HG03342 (cell line): ENCODE data around the gene ELMO2.

ENCODE experiments used
- ATAC-seq: cut with Tn5 transposase; IDR thresholded peaks from one replicate; pipeline ENCODE4 v1.9.1; 2021; ENCODE audit warnings: mild to moderate bottlenecking, moderate library complexity; ENCODE audit not compliant: unreplicated experiment

Gene ELMO2

GRCh38 chr20:46353500-46354206 is 52.8 kb downstream of the ELMO2 start:
- no peak for ATAC-seq

GRCh38 chr20:46352370-46352938 is 54.0 kb downstream of the ELMO2 start:
- ATAC-seq, result no peak

- ATAC-seq, result no peak
Measured at GRCh38 chr20:46351357-46352058, 54.9 kb downstream of the ELMO2 start.

- no peak for ATAC-seq
Measured at GRCh38 chr20:46350986-46351267, 55.5 kb downstream of the ELMO2 start.

- ATAC-seq, result peak; percentile 69
Measured at GRCh38 chr20:46350201-46350985, 56.0 kb downstream of the ELMO2 start.

- ATAC-seq, result no peak
Measured at GRCh38 chr20:46349742-46350056, 56.7 kb downstream of the ELMO2 start.

GRCh38 chr20:46349035-46349741 is 57.2 kb downstream of the ELMO2 start:
- ATAC-seq, result no peak

GRCh38 chr20:46347841-46348803 is 58.3 kb downstream of the ELMO2 start:
- no peak for ATAC-seq

- ATAC-seq, result no peak
Measured at GRCh38 chr20:46346770-46347169, 59.6 kb downstream of the ELMO2 start.

GRCh38 chr20:46344488-46345162 is 61.8 kb downstream of the ELMO2 start:
- no peak for ATAC-seq

GRCh38 chr20:46343975-46344357 is 62.4 kb downstream of the ELMO2 start:
- ATAC-seq, result no peak

- no peak for ATAC-seq
Measured at GRCh38 chr20:46343348-46343974, 63.0 kb downstream of the ELMO2 start.

GRCh38 chr20:46342451-46343347 is 63.7 kb downstream of the ELMO2 start:
- no peak for ATAC-seq

- no peak for ATAC-seq
Measured at GRCh38 chr20:46342010-46342378, 64.4 kb downstream of the ELMO2 start.

GRCh38 chr20:46341074-46342009 is 65.1 kb downstream of the ELMO2 start:
- no peak for ATAC-seq

GRCh38 chr20:46339037-46339436 is 67.4 kb downstream of the ELMO2 start:
- ATAC-seq, result no peak

GRCh38 chr20:46336735-46337134 is 69.7 kb downstream of the ELMO2 start:
- ATAC-seq, result no peak
